ENCODE data around the gene C15orf40.
"Not testable (repeated sequence)": the region's sequence is repeated elsewhere in the genome, so short reads cannot be mapped to it uniquely, and the experiment has no call there.

Gene C15orf40

DNA sequence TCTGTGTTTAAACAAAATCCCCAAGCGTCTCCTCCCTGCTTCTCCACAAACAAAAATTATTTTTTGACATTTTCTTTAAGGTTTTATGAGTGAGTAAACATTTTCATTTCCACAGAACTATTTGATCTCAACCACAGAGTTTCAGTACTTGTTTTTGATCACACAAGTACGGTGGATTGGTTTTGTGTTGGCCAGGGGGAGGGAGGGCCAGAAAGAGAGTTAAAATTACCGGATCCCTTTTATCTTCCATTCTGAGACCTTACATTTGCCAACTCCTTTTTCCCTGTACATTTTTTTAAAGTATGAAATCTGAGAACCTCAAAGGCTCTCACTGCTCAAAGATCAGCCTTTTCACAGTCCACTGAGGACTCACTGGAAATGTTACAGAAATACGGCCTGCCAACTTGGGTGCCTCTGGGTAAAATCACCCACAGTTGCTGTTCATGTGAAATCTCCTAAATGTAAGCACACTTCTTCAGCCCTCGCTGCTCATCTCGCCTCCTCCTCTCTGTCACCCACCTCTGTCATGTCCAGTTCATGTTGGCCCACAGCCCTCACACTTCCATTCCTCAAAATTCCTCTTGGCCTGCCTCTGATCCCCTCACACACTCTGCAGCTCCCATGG, 60.6 kb downstream of the C15orf40 start:
- DNase-seq: no peak

GRCh38 chr15:82950295-82950694, 61.1 kb downstream of the C15orf40 start:
- no peak for DNase-seq

GRCh38 chr15:82946155-82946701, 65.2 kb downstream of the C15orf40 start:
- DNase-seq: no peak

GRCh38 chr15:82945326-82945725, 66.1 kb downstream of the C15orf40 start:
- DNase-seq: no peak

DNA sequence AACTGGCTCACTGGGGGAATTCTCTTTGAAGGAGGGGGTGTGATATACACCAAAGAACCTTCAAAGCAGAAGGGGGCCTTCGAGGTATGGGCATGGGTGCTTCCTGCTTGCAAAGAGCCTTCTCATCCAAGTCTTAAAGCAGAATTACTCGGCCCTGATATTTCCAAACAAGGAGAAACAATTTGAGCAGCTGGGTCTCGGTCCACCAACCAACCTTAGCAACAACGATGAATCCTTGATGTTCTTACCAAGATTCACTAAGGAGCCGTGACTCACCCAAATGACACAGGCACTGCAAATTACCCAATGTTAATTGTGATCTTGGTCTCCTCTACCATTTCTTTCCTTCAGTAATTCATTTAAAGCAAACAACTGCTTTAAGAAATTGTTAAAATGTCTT, 66.6 kb downstream of the C15orf40 start:
- DNase-seq: no peak

DNA sequence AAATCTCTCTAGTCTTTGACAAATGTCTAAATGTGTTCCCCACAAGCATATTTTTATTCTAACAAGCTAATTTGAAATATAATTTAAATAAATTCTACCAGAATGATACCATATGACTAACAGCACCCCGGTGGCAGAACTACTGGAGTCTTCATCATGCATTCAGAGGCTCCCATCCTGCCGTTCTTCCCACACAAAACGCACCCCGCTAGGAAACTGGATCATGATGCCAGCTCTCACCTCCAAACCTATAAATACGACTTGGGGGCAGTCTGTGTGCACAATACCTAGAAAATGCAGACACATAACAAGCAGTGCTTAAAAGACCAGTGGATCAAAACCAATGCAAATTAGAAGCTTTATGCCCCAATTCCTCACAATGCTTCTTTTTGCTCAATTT, 67.4 kb downstream of the C15orf40 start:
- DNase-seq: no peak

- no peak for DNase-seq
Measured at GRCh38 chr15:82943176-82943575, 68.3 kb downstream of the C15orf40 start.

GRCh38 chr15:82942691-82943090, 68.7 kb downstream of the C15orf40 start:
- no peak for DNase-seq

DNA sequence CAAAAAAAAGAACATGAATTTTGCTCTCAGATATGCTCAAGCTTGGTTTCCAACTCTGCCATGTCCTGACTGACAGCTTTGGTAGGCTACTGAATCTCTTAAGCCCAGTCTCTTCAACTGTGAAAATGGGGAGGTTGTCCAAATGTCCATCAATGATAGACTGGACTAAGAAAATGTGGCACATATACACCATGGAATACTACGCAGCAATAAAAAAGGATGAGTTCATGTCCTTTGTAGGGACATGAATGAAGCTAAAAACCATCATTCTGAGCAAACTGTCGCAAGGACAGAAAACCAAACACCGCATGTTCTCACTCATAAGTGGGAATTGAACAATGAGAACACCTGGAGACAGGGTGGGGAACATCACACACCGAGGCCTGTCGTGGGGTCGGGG, 71.8 kb downstream of the C15orf40 start:
- DNase-seq: not testable (repeated sequence)
